H9 (cell line): Measurements from ENCODE around the gene TMED10. TPM values are rescaled to one million over a fixed set of nuclear protein-coding genes. Genes with fewer than 3 reads are reported as not detected.

Source experiments
- DNase-seq: peaks from one replicate; pipeline ENCODE4 v3.0.0-alpha.2; 2017
- H2AFZ ChIP-seq: one replicate; pipeline ENCODE4 v1.6.1; 2013; ENCODE audit warnings: mild to moderate bottlenecking, low read length, control low read depth, moderate library complexity
- H2AK5ac ChIP-seq: 2 replicates; pipeline ENCODE4 v1.6.1; 2013; ENCODE audit warnings: low read length, control low read depth, mixed read lengths; ENCODE audit not compliant: insufficient read length
- H2BK120ac ChIP-seq: one replicate; pipeline ENCODE4 v1.6.1; 2013; ENCODE audit warnings: low read depth, mild to moderate bottlenecking, low read length, control low read depth, inconsistent platforms; ENCODE audit not compliant: poor library complexity, severe bottlenecking
- H2BK12ac ChIP-seq: 2 replicates; pipeline ENCODE4 v1.6.1; 2013; ENCODE audit warnings: low read length, control low read depth, mixed read lengths, low read depth; ENCODE audit not compliant: insufficient read length
- H2BK15ac ChIP-seq: 2 replicates; pipeline ENCODE4 v1.6.1; 2013; ENCODE audit warnings: low read depth, low read length, control low read depth
- H2BK20ac ChIP-seq: one replicate; pipeline ENCODE4 v1.6.1; 2013; ENCODE audit warnings: low read depth, mild to moderate bottlenecking, low read length, control low read depth, inconsistent platforms; ENCODE audit not compliant: poor library complexity, severe bottlenecking
- H2BK5ac ChIP-seq: 2 replicates; pipeline ENCODE4 v1.6.1; 2013; ENCODE audit warnings: low read length, control low read depth, mixed read lengths; ENCODE audit not compliant: insufficient read length
- H3K14ac ChIP-seq: 2 replicates; pipeline ENCODE4 v1.6.1; 2013; ENCODE audit warnings: low read length, control low read depth; ENCODE audit not compliant: insufficient read depth
- H3K18ac ChIP-seq: 2 replicates; pipeline ENCODE4 v1.6.1; 2013; ENCODE audit warnings: low read depth, mild to moderate bottlenecking, mixed read lengths, low read length, control low read depth; ENCODE audit not compliant: insufficient read length
- H3K23ac ChIP-seq: 2 replicates; pipeline ENCODE4 v1.6.1; 2013; ENCODE audit warnings: low read length, control low read depth, mixed read lengths, low read depth; ENCODE audit not compliant: insufficient read length
- H3K23me2 ChIP-seq: 2 replicates; pipeline ENCODE4 v1.6.1; 2013; ENCODE audit warnings: low read depth, mild to moderate bottlenecking, mixed read lengths, low read length, control low read depth; ENCODE audit not compliant: insufficient read length, poor library complexity, severe bottlenecking
- H3K27ac ChIP-seq: 2 replicates; pipeline ENCODE4 v1.5.1; 2013; ENCODE audit warnings: low read length, control low read depth, mixed read lengths, low read depth; ENCODE audit not compliant: insufficient read length
- H3K27me3 ChIP-seq: 2 replicates; pipeline ENCODE4 v1.6.1; 2013; ENCODE audit warnings: low read length, control low read depth, inconsistent platforms; ENCODE audit not compliant: insufficient read depth
- H3K4ac ChIP-seq: 2 replicates; pipeline ENCODE4 v1.6.1; 2013; ENCODE audit warnings: low read depth, mild to moderate bottlenecking, control low read depth, inconsistent platforms, low read length, moderate library complexity
- H3K4me1 ChIP-seq: 2 replicates; pipeline ENCODE4 v1.6.1; 2013; ENCODE audit warnings: low read length, control low read depth, inconsistent platforms; ENCODE audit not compliant: insufficient read depth
- H3K4me2 ChIP-seq: 2 replicates; pipeline ENCODE4 v1.6.1; 2013; ENCODE audit warnings: low read length, control low read depth, mixed read lengths; ENCODE audit not compliant: insufficient read length, insufficient read depth
- H3K56ac ChIP-seq: 2 replicates; pipeline ENCODE4 v1.6.1; 2013; ENCODE audit warnings: low read depth, mild to moderate bottlenecking, mixed read lengths, low read length, control low read depth; ENCODE audit not compliant: insufficient read length
- H3K79me1 ChIP-seq: 2 replicates; pipeline ENCODE4 v1.6.1; 2013; ENCODE audit warnings: low read depth, mild to moderate bottlenecking, moderate library complexity, low read length, control low read depth, inconsistent platforms; ENCODE audit not compliant: insufficient read depth, poor library complexity, severe bottlenecking
- H3K79me2 ChIP-seq: 2 replicates; pipeline ENCODE4 v1.6.1; 2013; ENCODE audit warnings: low read length, control low read depth, inconsistent platforms; ENCODE audit not compliant: insufficient read depth
- H3K9ac ChIP-seq: 2 replicates; pipeline ENCODE4 v1.6.1; 2013; ENCODE audit warnings: low read length, control low read depth, mixed read lengths; ENCODE audit not compliant: insufficient read length; ENCODE audit errors: extremely low read depth
- H3K9me3 ChIP-seq: one replicate; pipeline ENCODE4 v1.6.1; 2013; ENCODE audit warnings: low read depth, low read length, inconsistent platforms; ENCODE audit not compliant: control insufficient read depth
- H3T11ph ChIP-seq: one replicate; pipeline ENCODE4 v1.6.1; 2013; ENCODE audit warnings: mild to moderate bottlenecking, low read length, control low read depth, inconsistent platforms
- H4K20me1 ChIP-seq: one replicate; pipeline ENCODE4 v1.6.1; 2013; ENCODE audit not compliant: control insufficient read depth, insufficient read length, insufficient read depth
- H4K5ac ChIP-seq: 2 replicates; pipeline ENCODE4 v1.6.1; 2013; ENCODE audit warnings: low read depth, mild to moderate bottlenecking, mixed read lengths, low read length, control low read depth; ENCODE audit not compliant: insufficient read length
- H4K8ac ChIP-seq: replicated peaks from 2 replicates; pipeline ENCODE4 v1.6.1; 2013; ENCODE audit warnings: low read length, control low read depth, mixed read lengths, low read depth; ENCODE audit not compliant: insufficient read length
- H4K91ac ChIP-seq: 2 replicates; pipeline ENCODE4 v1.6.1; 2013; ENCODE audit warnings: low read depth, mild to moderate bottlenecking, moderate library complexity, mixed read lengths, low read length, control low read depth; ENCODE audit not compliant: insufficient read length
- H3K27ac Mint-ChIP-seq, 3 experiments: 2 replicates in 2 of 3; 3 replicates in 1 of 3; pipeline ENCODE4 v1.8.0; 2020 to 2021; ENCODE audit warnings: mixed read lengths in 3 of 3, mild to moderate bottlenecking in 1 of 3, moderate library complexity in 1 of 3
- H3K27me3 Mint-ChIP-seq: 2 replicates; pipeline ENCODE4 v1.8.0; 2021; ENCODE audit warnings: low read depth, mild to moderate bottlenecking, moderate library complexity, mixed read lengths
- H3K36me3 Mint-ChIP-seq, 3 experiments: 2 replicates in 2 of 3; 3 replicates in 1 of 3; pipeline ENCODE4 v1.8.0; 2020 to 2021; ENCODE audit warnings: low read depth in 3 of 3, mixed read lengths in 3 of 3; ENCODE audit not compliant: insufficient read depth in 1 of 3
- H3K4me1 Mint-ChIP-seq, 2 experiments: 2 replicates each; pipeline ENCODE4 v1.8.0; 2020; ENCODE audit warnings: mixed read lengths in 2 of 2
- H3K4me3 Mint-ChIP-seq, 2 experiments: 2 replicates in 1 of 2; 3 replicates in 1 of 2; pipeline ENCODE4 v1.8.0; 2020 to 2021; ENCODE audit warnings: mild to moderate bottlenecking in 2 of 2, mixed read lengths in 2 of 2, moderate library complexity in 1 of 2
- H3K9me3 Mint-ChIP-seq, 2 experiments: 2 replicates in 1 of 2; 3 replicates in 1 of 2; pipeline ENCODE4 v1.8.0; 2020; ENCODE audit warnings: mild to moderate bottlenecking in 2 of 2, mixed read lengths in 2 of 2, moderate library complexity in 1 of 2
- WGBS: extraction: QIAGEN DNeasy Blood & Tissue Kit; methylation state at CpG from one replicate; pipeline ENCODE4 v1.1.7; 2013; ENCODE audit warnings: missing lambda C conversion rate, low lambda C conversion rate, mixed read lengths; ENCODE audit not compliant: insufficient read length; ENCODE audit errors: extremely low coverage; 5-methylcytosine and 5-hydroxymethylcytosine counted together
- total RNA-seq: library from RNA; stranded (reverse); gene quantifications from 2 replicates; pipeline ENCODE4 v1.2.1, GENCODE V29; 2021
- TF ChIP-seq, protein P1 (sequence below): fragments of 200-600 bp; sonication (generic); conservative IDR thresholded peaks from 3 replicates; pipeline ENCODE4 v1.8.0; 2021; ENCODE audit warnings: antibody characterized with exemption, mild to moderate bottlenecking

The TMED10 gene
- total RNA-seq, 1 experiment from 2014 or later: 176 TPM

DNA sequence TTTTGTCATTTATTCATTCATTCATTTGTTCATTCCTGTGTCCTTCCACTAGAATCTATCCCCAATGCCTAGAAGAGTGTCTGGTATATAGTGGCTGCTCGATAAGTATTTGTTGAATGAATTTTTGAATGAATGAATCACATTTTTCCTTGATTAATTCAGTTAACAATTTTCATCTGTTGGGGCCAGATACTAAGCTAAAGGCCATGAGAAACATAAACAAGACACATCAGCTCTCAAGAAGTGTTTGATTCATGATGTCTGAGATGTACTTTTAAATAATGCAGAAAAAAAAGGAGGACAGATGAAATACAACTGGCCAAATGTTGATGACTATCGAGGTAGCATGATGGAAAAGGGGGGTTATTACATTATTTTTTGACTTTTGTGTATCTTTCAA is 48.1 kb upstream of the TMED10 start:
- Histone ChIP-seq H4K8ac (no peak overlapping the region), H3K18ac (no peak overlapping the region), H3T11ph (no peak overlapping the region), H3K79me1 (no peaks in the 10 kb centered on the region), H3K9ac (no peak overlapping the region), H3K23me2 (no peaks in the 10 kb centered on the region), H2AFZ (no peak overlapping the region), H3K4me1 (peaks cover 5% of the 10 kb centered on the region; the same call in 1 of the 2 replicates), H3K27me3 (no peaks in the 10 kb centered on the region), H2BK20ac (no peak overlapping the region), H2BK15ac (no peak overlapping the region), H4K91ac (no peak overlapping the region), H4K20me1 (no peaks in the 10 kb centered on the region), H3K23ac (no peak overlapping the region), H2BK12ac (no peak overlapping the region), H2BK120ac (no peak overlapping the region), H2BK5ac (no peak overlapping the region), H2AK5ac (no peak overlapping the region), H3K9me3 (no peaks in the 10 kb centered on the region), H4K5ac (no peak overlapping the region), H3K27ac (no peak overlapping the region), H3K4ac (no peak overlapping the region), H3K56ac (no peak overlapping the region), H3K79me2 (no peaks in the 10 kb centered on the region), H3K14ac (no peak overlapping the region), H3K4me2 (no peak overlapping the region)
- no peaks in the 10 kb centered on the region for H3K9me3 Mint-ChIP-seq
- DNase-seq: no peak
- peak overlapping the region in 1 of 3 experiments; percentile 88; a peak in 1 of 7 replicates for H3K27ac Mint-ChIP-seq
- H3K36me3 Mint-ChIP-seq: no peaks in the 10 kb centered on the region
- no CpG with 5 or more reads among the region's 2 CpGs for WGBS
- H3K4me3 Mint-ChIP-seq: no peak overlapping the region
- peaks cover 36 to 40% of the 10 kb centered on the region in 2 experiments for H3K4me1 Mint-ChIP-seq
- H3K27me3 Mint-ChIP-seq: no peaks in the 10 kb centered on the region
- TF ChIP-seq, protein P1, sequence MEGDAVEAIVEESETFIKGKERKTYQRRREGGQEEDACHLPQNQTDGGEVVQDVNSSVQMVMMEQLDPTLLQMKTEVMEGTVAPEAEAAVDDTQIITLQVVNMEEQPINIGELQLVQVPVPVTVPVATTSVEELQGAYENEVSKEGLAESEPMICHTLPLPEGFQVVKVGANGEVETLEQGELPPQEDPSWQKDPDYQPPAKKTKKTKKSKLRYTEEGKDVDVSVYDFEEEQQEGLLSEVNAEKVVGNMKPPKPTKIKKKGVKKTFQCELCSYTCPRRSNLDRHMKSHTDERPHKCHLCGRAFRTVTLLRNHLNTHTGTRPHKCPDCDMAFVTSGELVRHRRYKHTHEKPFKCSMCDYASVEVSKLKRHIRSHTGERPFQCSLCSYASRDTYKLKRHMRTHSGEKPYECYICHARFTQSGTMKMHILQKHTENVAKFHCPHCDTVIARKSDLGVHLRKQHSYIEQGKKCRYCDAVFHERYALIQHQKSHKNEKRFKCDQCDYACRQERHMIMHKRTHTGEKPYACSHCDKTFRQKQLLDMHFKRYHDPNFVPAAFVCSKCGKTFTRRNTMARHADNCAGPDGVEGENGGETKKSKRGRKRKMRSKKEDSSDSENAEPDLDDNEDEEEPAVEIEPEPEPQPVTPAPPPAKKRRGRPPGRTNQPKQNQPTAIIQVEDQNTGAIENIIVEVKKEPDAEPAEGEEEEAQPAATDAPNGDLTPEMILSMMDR: no peak
